Measurements from ENCODE around the gene RAP1A.

DNA sequence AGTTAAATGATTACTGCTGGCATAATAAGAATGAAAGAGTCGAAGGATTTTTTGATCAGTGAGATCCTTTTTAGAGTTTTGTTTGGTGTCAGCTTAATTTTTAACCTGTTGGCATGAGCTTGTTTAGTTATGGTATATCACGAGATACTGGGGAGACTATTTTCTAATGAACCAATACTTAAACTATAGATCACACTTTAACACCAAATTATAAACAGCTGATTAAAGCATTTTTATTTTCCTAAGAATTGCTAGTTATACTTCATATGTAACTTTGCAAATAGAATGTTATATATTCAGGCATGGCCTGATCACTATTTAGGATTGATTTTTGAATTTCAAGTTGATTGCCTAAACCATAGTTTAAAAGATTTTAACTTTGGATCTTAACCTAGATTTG, 142.1 kb downstream of the RAP1A start:
- TF ChIP-seq, protein P1, sequence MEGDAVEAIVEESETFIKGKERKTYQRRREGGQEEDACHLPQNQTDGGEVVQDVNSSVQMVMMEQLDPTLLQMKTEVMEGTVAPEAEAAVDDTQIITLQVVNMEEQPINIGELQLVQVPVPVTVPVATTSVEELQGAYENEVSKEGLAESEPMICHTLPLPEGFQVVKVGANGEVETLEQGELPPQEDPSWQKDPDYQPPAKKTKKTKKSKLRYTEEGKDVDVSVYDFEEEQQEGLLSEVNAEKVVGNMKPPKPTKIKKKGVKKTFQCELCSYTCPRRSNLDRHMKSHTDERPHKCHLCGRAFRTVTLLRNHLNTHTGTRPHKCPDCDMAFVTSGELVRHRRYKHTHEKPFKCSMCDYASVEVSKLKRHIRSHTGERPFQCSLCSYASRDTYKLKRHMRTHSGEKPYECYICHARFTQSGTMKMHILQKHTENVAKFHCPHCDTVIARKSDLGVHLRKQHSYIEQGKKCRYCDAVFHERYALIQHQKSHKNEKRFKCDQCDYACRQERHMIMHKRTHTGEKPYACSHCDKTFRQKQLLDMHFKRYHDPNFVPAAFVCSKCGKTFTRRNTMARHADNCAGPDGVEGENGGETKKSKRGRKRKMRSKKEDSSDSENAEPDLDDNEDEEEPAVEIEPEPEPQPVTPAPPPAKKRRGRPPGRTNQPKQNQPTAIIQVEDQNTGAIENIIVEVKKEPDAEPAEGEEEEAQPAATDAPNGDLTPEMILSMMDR (IDR thresholded peaks at IDR 0.05), result no peak
- TF ChIP-seq, protein P2, sequence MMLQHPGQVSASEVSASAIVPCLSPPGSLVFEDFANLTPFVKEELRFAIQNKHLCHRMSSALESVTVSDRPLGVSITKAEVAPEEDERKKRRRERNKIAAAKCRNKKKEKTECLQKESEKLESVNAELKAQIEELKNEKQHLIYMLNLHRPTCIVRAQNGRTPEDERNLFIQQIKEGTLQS (CRISPR knock-in tag; conservative IDR thresholded peaks at IDR 0.05), result no peak
- no peak for TF ChIP-seq ELF4 (CRISPR knock-in tag; IDR thresholded peaks at IDR 0.05; ENCODE audit: low read depth)
- no peak for TF ChIP-seq CREB1 (CRISPR knock-in tag; IDR thresholded peaks at IDR 0.05)
- TF ChIP-seq OVOL2 (CRISPR knock-in tag; IDR thresholded peaks at IDR 0.05; ENCODE audit: borderline replicate concordance), result no peak
- TF ChIP-seq, protein P3, sequence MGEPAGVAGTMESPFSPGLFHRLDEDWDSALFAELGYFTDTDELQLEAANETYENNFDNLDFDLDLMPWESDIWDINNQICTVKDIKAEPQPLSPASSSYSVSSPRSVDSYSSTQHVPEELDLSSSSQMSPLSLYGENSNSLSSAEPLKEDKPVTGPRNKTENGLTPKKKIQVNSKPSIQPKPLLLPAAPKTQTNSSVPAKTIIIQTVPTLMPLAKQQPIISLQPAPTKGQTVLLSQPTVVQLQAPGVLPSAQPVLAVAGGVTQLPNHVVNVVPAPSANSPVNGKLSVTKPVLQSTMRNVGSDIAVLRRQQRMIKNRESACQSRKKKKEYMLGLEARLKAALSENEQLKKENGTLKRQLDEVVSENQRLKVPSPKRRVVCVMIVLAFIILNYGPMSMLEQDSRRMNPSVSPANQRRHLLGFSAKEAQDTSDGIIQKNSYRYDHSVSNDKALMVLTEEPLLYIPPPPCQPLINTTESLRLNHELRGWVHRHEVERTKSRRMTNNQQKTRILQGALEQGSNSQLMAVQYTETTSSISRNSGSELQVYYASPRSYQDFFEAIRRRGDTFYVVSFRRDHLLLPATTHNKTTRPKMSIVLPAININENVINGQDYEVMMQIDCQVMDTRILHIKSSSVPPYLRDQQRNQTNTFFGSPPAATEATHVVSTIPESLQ (CRISPR knock-in tag; IDR thresholded peaks at IDR 0.05), result no peak
- TF ChIP-seq, protein P4, sequence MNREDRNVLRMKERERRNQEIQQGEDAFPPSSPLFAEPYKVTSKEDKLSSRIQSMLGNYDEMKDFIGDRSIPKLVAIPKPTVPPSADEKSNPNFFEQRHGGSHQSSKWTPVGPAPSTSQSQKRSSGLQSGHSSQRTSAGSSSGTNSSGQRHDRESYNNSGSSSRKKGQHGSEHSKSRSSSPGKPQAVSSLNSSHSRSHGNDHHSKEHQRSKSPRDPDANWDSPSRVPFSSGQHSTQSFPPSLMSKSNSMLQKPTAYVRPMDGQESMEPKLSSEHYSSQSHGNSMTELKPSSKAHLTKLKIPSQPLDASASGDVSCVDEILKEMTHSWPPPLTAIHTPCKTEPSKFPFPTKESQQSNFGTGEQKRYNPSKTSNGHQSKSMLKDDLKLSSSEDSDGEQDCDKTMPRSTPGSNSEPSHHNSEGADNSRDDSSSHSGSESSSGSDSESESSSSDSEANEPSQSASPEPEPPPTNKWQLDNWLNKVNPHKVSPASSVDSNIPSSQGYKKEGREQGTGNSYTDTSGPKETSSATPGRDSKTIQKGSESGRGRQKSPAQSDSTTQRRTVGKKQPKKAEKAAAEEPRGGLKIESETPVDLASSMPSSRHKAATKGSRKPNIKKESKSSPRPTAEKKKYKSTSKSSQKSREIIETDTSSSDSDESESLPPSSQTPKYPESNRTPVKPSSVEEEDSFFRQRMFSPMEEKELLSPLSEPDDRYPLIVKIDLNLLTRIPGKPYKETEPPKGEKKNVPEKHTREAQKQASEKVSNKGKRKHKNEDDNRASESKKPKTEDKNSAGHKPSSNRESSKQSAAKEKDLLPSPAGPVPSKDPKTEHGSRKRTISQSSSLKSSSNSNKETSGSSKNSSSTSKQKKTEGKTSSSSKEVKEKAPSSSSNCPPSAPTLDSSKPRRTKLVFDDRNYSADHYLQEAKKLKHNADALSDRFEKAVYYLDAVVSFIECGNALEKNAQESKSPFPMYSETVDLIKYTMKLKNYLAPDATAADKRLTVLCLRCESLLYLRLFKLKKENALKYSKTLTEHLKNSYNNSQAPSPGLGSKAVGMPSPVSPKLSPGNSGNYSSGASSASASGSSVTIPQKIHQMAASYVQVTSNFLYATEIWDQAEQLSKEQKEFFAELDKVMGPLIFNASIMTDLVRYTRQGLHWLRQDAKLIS (CRISPR knock-in tag; IDR thresholded peaks at IDR 0.05; ENCODE audit: borderline replicate concordance), result no peak
